ENCODE results near the gene COX10. TPM values are rescaled to one million over a fixed set of nuclear protein-coding genes. Genes with fewer than 3 reads are reported as not detected.
"Not testable (repeated sequence)": the region's sequence is repeated elsewhere in the genome, so short reads cannot be mapped to it uniquely, and the experiment has no call there.

COX10 gene
- total RNA-seq, result 18.2 to 20.3 TPM (median 18.4 TPM) in 3 replicates

- peak; percentile 68 to 86 for DNase-seq (ENCODE audit: low spot score in 2 of 2, unreplicated experiment in 2 of 2)
- Mint-ChIP-seq H3K4me3 (peak within 1 kb of the TSS; percentile 97), H3K9me3 (peaks cover 17% of the 10 kb centered on the region), H3K36me3 (peaks cover 13% of the 10 kb centered on the region), H3K27ac (peak within 1 kb of the TSS; percentile 97), H3K27me3 (ENCODE audit: low read depth) (no peaks in the 10 kb centered on the region), H3K4me1 (peaks cover 32% of the 10 kb centered on the region)
- no peak for TF ChIP-seq CTCF (IDR thresholded peaks at IDR 0.05; ENCODE audit: unreplicated experiment)
Observed at GRCh38 chr17:14069251-14070021, at the start of gene COX10. TSS of gene COX10 (plus strand) at chr17:14069504. CDS start at chr17:14069606, 102 bp downstream.

GRCh38 chr17:14021651-14022294, 47.5 kb upstream of the COX10 start:
- peaks cover 13% of the 10 kb centered on the region for H3K4me1 Mint-ChIP-seq
- not testable (repeated sequence) for H3K27me3 Mint-ChIP-seq (ENCODE audit: low read depth); H3K9me3 Mint-ChIP-seq; H3K36me3 Mint-ChIP-seq; H3K4me3 Mint-ChIP-seq; H3K27ac Mint-ChIP-seq; DNase-seq (ENCODE audit: low spot score in 2 of 2, unreplicated experiment in 2 of 2)

- H3K27ac Mint-ChIP-seq; H3K4me3 Mint-ChIP-seq; H3K4me1 Mint-ChIP-seq; H3K9me3 Mint-ChIP-seq; DNase-seq (ENCODE audit: low spot score in 2 of 2, unreplicated experiment in 2 of 2); H3K27me3 Mint-ChIP-seq (ENCODE audit: low read depth): not testable (repeated sequence)
- peaks cover 29% of the 10 kb centered on the region for H3K36me3 Mint-ChIP-seq
Observed at GRCh38 chr17:14029755-14030154, 39.5 kb upstream of the COX10 start.

GRCh38 chr17:14032234-14032633, 37.1 kb upstream of the COX10 start:
- Mint-ChIP-seq H3K4me3 (no peak overlapping the region), H3K36me3 (peaks cover 38% of the 10 kb centered on the region), H3K4me1 (peaks cover 2% of the 10 kb centered on the region), H3K27ac (no peak overlapping the region), H3K9me3 (peaks cover 14% of the 10 kb centered on the region), H3K27me3 (ENCODE audit: low read depth) (no peaks in the 10 kb centered on the region)
- TF ChIP-seq CTCF (IDR thresholded peaks at IDR 0.05; ENCODE audit: unreplicated experiment), result no peak
- no peak for DNase-seq (ENCODE audit: low spot score in 2 of 2, unreplicated experiment in 2 of 2)

GRCh38 chr17:14033166-14033565, 36.1 kb upstream of the COX10 start:
- no peaks in the 10 kb centered on the region for H3K27me3 Mint-ChIP-seq (ENCODE audit: low read depth)
- peaks cover 14% of the 10 kb centered on the region for H3K9me3 Mint-ChIP-seq
- H3K4me3 Mint-ChIP-seq, result no peak overlapping the region
- DNase-seq (ENCODE audit: low spot score in 2 of 2, unreplicated experiment in 2 of 2), result no peak
- H3K36me3 Mint-ChIP-seq, result peaks cover 38% of the 10 kb centered on the region
- TF ChIP-seq CTCF (IDR thresholded peaks at IDR 0.05; ENCODE audit: unreplicated experiment), result no peak
- no peak overlapping the region for H3K27ac Mint-ChIP-seq
- H3K4me1 Mint-ChIP-seq, result peaks cover 2% of the 10 kb centered on the region

- no peaks in the 10 kb centered on the region for H3K4me1 Mint-ChIP-seq
- no peaks in the 10 kb centered on the region for H3K27me3 Mint-ChIP-seq (ENCODE audit: low read depth)
- H3K9me3 Mint-ChIP-seq, result peaks cover 10% of the 10 kb centered on the region
- DNase-seq (ENCODE audit: low spot score in 2 of 2, unreplicated experiment in 2 of 2), result no peak
- TF ChIP-seq CTCF (IDR thresholded peaks at IDR 0.05; ENCODE audit: unreplicated experiment), result no peak
- H3K27ac Mint-ChIP-seq, result no peak overlapping the region
- H3K4me3 Mint-ChIP-seq, result no peak overlapping the region
- H3K36me3 Mint-ChIP-seq, result peaks cover 32% of the 10 kb centered on the region
Observed at GRCh38 chr17:14037453-14037852, 31.9 kb upstream of the COX10 start.

All from mesothelial cell of epicardium (in vitro differentiated cells).